NCI-H146 treated with DMSO at 0.1 percent for 48 hours (cell line): Measurements from ENCODE around the gene PTPN14.
A peak's percentile ranks its signal among the peaks of the same experiment; 100 is the strongest.
"Not testable (repeated sequence)": the region's sequence is repeated elsewhere in the genome, so short reads cannot be mapped to it uniquely, and the experiment has no call there.

ENCODE experiments used
- DNase-seq: peaks from one replicate; lab custom pipeline; 2025; ENCODE audit not compliant: unreplicated experiment; lab: John Stamatoyannopoulos, UW

The PTPN14 gene

DNA sequence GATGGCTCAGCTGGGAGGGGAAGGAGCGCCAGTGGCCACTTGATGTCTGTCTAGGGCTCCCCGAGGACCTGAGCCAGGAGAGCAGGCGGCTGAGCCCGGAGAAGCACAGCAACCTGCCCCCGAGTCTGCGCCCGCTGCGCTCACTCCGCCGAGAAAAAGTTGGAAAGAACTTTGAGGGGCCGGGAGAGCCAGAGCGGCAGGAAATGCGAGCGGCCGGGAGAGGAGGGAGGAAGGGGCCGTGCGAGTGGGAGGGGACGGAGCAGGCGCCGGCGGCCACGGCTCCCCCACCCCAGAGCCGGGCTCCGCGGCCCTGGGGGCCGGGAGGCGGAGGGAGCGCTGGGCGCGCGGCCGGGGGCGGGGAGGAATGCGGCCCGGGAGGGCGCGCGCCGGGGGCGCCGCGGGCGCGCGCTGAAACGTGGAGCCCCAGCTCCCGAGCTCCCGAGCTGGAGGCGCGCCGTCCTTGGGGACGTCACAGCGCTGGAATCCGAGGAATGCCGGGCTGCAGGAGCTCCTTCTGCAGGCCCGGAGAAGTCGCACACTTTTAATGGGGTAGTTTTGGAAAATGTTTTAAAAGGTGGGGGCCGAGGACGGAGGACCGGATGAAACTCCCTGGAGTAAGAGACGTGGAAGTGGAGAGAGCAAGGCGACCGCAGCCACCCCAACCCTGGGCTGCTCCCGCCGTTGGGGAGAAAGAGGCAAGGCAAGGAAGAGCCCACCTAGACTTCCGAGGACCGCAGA lies at the start of gene PTPN14:
Gene PTPN14 (minus strand): TSS at position 167 of the 738 bp plus-strand sequence. CDS start 86,799 bp downstream, outside the sequence.
- DNase-seq = no peak

DNA sequence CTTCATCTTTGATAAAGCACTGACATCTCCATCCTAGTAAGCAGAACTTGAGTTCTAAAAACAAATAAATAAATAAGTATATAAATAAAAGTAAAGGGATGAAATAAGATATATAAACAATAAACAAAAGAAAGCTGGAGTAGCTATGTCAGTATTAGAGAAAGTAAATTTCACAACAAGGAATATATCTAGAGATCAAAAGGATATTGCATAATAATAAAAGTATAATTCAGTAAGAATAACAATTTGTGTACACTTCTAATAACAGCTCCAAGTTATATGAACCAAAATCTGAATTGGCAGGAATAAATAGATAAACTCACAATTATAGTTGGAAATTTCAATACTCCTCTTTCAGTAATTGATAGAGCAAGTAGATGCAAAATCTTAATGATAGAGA lies 41.8 kb upstream of the PTPN14 start:
- DNase-seq = no peak

DNA sequence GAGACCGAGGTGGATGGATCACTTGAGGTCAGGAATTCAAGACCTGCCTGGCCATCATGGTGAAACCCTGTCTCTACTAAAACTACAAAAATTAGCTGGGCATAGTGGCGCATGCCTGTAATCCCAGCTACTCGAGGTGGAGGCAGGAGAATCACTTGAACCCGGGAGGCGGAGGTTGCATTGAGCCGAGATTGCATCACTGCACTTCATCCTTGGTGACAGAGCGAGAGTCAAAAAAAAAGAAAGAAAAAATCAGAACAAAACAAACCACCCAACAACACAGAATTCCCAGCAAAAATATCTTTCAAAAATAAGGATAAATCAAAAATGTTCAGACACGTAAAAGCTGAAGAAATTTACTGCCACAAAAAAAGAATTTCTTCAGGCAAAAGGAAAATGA lies 40.5 kb upstream of the PTPN14 start:
- DNase-seq = not testable (repeated sequence)

DNA sequence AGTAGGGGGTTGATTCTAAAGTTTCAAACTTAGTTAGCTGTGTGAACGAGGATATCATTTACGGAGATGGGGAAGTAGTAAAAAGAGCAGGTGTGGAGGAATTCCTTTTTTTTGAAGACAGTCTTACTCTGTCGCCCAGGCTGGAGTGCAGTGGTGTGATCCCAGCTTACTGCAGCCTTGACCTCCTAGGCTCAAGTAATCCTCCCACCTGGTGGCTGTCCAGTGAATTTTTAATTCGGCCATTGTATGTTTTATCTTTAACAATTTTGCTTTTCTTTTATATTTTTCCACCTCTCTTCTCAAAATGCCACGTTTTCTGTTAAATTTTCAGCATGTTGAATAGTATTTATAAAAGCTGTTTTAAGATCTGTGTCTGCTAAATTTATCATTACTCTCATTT lies 39.3 kb upstream of the PTPN14 start:
- DNase-seq = no peak

DNA sequence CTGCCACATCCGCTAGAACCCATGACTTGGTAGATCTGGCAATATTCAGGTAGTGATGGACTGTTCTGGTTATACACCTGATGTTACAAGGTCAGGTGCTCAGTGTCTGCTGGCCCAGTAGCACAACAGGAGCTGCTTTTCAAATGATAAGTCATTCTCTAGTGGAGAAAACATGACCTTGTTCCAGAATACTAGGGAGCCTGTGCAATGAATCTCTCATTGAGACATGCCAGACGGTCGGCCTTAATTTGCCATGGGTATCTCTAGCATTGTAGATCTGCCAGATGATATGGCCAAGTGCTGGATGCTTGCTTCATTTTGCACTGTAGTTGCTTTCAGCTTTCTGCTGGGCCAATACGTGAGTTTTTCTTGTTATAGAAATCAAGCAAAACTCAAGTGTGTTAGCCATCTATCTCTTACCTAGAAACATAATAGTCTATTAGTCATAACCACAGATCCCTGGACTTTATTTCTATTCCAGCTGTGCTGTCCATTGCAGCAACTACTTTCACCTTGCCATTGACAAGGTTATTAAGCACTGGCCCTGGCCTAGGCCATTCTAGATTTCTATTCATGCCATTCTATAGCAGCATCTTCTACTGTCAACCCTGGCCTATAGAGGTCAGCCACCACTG lies 37.7 kb upstream of the PTPN14 start:
- DNase-seq = no peak

DNA sequence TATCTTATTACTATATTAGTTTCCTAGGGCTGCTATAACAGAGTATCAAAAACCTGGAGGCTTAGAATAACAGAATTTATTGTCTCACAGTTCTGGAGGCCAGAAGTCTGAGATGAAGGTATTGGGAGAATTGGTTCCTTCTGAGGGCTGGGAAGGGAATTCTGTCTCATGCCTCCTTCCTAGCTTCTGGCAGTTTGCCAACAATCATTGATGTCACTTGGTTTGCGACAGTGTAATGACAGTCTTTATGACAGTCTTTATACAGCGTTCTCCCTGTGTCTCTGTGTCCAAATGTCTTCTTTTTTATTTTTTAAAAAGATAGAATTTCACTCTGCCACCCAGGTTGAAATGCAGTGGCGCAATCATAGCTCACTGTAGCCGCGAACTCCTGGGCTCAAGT lies 35.8 kb upstream of the PTPN14 start:
- DNase-seq = no peak

DNA sequence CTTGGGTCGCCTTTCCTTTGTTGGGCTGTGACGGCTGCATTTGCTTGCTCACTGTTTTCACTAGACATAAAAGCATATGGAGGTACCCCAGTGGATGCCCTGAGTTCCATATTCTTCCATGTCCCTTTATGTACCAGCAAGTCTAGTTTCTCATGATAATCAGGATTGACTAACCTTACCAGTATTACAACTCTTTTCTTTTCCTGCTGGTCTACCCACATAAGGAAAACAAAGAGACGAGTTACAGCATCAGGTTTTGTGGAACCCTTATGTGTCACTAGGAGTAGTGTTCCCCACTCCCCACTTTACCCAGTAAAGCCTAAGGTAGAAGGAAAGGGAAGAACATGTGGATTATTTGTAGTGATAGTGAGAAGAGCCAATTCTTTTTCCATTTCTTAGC lies 35.2 kb upstream of the PTPN14 start:
- DNase-seq = no peak

DNA sequence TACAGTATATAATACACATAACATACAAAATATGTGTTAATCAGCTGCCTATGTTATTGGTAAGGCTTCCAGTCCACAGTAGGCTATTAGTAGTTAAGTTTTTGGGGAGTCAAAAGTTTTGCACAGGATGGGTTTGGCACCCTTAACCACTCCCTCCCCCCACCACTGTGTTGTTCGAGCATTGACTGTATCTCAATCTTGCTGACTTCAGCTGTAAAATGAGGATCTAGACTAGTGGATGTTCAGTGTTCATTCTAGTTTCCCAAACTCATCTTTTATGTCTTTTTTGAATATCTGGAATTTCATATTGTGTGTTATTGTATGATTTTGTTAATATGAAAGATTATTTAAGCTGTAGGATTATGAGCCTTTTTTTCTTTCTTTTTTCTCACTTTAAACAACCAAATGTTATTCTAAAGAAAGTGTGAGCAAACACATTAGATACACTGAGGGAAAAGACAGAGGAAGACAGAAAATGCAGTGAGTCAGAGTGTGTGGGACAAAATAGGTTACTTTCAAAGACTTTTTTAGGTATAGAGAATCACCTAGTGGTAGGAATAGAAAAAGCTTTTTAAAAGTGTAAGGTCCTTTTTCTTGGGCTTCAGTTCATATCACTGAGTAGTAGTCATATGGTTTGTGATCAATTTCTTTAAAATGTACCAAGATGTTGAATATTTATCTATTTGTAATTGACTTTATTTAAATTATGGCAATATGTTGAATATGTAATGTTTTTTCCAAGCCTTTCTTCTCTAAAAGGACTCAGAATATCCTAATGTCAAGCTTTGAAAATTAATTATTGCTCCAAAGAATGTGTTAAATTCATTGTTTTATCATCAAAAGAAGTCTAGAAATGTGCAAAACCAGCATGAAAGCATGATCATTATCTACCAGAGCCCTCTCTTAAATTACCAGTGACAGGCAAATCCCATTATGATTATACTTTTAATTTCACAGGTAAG lies 33.7 kb upstream of the PTPN14 start:
- peak; percentile 38 for DNase-seq

DNA sequence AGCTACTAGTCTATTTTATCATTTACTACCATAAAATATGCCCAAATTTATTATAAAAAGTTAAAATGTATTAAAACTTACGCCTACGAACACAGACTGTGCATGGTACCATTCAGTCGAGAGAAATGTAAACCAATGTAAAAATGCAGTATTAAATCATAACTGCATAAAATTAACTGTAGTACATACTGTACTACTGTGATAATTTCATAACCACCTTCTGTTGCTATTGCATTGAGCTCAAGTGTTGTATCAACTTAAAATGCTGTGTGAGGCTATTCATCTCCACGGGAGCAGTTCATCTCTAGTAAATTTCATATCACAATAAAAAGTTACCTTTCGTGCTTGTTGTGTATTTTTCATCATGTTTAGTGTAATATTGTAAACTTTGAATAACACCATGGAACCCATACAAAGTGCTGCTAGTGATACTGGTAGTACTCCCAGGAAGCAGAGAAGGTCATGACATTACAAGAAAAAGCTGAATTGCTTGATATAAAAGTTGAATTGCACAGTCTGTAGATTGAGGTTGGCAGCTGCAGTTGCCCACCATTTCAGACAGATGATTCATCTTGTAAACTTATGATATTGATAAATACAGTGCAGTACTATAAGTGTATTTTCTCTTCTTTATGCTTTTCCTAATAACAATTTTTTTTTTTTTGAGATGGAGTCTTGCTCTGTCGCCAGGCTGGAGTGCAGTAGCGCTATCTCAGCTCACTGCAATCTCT lies 32.6 kb upstream of the PTPN14 start:
- no peak for DNase-seq

DNA sequence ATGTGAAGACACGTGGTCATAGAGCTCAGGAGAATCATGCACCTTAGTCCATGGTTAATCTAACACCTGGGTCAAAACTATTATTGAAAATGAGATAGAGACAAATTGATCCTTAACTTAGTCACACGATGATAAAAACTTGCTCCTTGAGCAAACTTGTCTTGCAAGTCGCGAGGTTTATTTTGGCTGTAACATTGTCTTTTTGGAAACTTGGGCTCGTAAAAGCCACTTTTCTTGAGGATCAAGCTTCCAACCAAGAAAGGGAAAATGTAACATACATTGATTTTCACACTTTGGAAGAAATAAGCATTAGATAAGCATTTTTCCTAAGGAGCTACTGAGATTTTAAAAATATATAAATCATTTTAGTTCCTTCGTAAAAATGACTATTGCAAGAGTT lies 31.7 kb upstream of the PTPN14 start:
- no peak for DNase-seq

DNA sequence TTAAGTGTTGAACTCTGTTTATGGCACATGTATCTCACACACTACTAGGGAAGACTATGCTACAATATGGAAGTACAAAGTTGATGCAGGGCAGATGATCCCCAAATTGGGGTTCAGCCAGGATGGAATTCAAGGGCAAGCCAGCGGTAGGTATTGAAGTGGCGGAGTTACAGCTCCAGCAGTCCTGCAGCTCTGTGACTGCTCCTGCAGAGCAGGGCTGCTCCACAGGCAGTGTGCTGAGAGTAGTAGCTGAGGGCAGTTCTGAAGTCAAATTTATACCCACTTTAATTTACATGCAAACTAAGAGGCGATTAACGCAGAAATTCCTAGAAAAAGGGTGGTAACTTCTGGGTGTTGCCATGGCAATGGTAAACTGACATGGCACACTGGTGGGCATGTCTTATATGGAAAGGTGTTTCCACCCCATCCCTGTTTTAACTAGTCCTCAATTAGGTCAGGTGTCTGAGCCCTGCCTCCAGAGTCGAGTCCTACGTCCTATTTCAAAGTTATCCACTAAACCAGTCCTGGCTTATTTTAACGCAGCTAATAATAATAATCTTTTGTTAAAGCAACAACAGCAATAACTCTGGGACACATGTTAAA lies 31.0 kb upstream of the PTPN14 start:
- DNase-seq = no peak

DNA sequence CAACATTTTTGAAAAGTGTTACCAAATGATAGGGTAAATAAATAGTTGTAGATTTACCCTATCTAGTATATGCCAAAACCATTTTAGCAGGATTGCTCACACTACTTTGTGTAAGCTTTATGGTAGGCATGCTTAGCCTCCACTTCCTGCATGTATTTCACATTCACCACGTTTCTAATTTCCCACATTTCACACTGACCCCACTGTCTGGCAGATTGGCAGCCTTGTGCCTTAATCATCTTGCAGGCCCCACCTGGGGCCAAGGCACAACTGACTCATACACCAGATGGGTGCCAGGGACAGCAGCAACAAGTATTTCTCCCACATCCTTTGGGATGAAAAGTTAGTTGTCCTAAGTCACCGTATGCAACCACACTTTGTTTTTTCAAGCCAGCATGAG lies 30.4 kb upstream of the PTPN14 start:
- no peak for DNase-seq

DNA sequence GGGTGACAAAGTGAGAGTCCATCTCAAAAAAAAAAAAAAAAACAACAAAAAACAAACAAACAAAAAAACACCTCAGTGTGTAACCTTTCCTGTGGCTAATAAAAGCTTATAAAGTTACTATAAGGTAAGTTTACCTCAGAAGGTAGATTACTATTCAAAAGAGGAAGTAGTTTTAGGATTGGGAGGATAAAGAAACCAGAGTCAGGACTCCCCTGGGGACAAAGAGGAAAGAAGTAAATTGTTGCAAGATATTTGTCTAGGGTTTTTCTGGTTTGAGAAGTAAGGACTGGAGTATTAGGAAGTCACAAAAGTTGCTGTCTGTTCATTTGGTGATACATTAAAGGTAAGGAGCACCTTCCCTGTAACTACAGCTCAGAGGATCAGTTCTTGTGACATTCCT lies 27.8 kb upstream of the PTPN14 start:
- DNase-seq = no peak

DNA sequence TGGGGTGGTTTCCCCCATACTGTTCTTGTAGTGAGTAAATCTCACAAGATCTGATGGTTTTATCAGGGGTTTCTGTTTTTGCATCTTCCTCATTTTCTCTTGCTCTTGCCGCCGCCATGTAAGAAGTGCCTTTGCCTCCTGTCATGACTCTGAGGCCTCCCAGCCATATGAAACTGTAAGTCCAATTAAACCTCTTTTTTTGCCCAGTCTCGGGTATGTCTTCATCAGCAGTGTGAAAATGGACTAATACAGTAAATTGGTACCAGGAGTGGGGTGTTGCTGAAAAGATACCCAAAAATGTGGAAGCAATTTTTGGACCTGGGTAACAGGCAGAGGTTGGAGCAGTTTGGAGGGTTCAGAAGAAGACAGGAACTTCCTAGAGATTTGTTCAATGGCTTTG lies 24.7 kb upstream of the PTPN14 start:
- not testable (repeated sequence) for DNase-seq

DNA sequence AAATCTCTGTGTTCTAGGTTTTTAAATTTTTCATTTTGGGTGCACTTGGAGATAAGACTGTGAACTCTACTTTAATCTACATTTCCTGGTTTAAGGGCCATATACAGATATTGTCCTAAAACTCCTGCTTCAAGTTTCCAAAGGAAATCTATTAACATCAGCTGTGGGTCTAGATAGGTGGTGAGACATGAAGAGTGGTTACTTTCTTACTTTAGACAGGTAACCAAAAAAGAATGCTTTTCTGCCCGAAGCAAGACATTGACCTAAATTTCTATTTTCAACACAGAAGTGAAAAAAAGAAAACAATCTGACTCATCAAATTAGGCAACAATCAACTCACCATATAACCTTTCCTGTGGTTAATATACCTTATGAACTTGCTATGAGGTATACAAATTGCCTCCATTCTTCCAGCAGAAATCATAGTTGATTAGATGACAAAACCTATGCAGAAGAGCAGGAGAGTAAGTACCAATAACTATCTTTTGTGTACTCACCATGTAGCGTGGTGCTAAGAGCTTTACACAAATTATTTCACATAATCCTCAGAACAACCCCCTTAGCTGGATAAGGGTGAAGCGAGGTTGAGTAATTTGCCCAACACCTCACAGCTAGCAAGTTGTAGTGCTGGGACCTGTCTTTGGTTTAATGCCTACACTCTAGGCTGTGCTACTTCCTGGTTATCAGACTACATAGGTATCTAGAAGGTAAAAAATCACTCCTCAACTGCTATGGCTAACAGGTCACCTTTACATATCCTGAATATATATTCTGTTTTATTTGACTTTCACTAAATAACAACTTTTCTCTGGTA lies 23.4 kb upstream of the PTPN14 start:
- DNase-seq = no peak

DNA sequence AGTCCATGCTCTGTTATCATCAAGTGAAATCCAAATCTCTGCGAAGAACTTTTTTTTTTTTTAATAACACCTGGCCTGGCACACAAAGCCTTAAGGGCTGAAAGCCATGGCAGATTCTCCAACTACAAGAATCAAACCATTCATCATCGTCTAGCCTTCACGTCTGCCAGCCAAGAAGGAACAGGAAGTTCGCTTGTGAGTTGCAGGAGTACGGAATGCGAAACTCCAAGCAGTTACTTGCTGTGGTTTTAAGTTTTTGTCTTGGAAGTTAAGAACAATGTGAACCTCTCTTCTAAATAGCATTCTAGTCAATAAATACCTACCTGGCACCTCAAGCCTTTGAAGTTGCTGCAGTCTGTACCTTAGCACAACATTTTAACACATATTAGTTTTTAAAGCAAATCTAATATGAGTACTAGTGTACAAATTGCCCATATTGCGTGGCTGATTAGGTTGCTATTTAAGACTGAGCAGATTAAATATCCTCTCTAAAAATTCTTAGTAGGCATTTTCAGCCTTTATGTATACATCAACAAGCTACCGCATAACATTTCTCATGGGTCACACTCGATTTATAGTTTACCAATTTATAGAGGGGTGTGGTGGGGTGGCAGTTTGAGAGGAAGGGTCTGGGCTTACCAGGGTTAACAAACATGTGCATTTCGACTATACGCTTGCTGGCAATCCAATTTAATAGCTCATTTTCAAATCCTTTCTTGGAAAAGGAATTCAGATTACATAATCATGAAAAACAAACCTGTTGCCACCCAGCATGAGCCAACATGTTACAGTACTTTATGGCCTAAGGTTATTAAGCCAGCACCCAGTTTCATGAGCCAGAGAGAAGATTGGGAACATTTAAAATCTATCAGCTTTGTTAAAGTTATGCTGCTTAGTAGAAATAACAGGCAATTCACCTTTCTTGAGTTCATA lies 22.2 kb upstream of the PTPN14 start:
- DNase-seq = no peak

DNA sequence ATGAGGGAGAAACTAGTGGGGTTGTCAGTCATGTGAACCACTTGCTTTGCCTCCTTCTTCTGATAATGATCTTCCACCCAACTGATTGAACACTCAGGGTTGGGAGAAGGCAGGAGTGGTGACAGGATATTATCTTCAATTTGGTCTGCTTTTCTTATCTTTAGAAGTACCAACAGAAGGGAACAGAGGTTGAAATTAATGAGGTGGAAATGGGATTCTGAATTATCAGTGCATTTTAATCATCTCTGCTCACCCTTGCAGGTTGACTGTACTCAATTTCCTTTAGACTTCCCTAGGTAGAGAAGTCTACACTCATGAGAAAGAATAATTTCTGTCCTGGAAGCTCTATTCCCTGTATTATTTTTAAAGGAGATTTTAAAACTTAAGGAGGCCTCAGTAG lies 19.9 kb upstream of the PTPN14 start:
- no peak for DNase-seq

DNA sequence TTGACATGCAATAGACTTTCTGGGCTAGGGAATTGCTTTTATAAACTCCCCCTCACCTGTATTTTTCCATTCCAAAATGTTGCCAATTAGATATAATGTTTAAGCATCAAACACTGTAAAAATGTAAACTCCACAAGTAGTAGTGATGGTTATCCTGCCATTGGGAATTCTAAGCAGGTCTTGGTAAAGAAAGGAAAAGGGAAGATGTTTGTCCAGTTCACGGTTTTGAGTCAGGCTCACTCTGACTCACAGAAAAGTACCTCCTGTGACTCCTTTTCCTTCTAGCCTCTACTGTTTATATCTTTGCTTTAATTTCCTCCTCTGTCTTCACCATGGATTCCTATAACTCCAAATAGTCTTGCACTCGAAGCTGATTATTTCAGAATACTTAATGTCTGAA lies 19.0 kb upstream of the PTPN14 start:
- no peak for DNase-seq
